H1 (cell line): ENCODE measurements around the gene C2CD3. TPM values are rescaled to one million over a fixed set of nuclear protein-coding genes. Genes with fewer than 3 reads are reported as not detected.
A peak's percentile ranks its signal among the peaks of the same experiment; 100 is the strongest.

Source experiments
- CTCF ChIA-PET: fragments of 300-600 bp; sonication (Branson Sonifier 250); formaldehyde crosslinking; loops from one replicate; lab custom pipeline; 2021; ENCODE audit not compliant: partially characterized antibody; lab: Charles Lee
- POLR2A ChIA-PET: fragments of 300-600 bp; sonication (Branson Sonifier 250); formaldehyde crosslinking; loops from one replicate; lab custom pipeline; 2021; ENCODE audit warnings: inconsistent platforms; ENCODE audit not compliant: partially characterized antibody; lab: Charles Lee
- DNase-seq, 2 experiments: peaks; one replicate each; pipeline versions ENCODE4 v3.0.0 to v3.0.0-alpha.2; 2010 to 2022; ENCODE audit warnings: low spot score in 2 of 2, low read depth in 1 of 2, mixed read lengths in 1 of 2
- FAIRE-seq: peaks from 2 replicates; lab custom pipeline; 2011; peaks lifted over from hg19 to GRCh38; lab: Jason Lieb, UNC
- H2AFZ ChIP-seq: 2 replicates; pipeline ENCODE4 v1.8.1; 2012; ENCODE audit warnings: low read length, inconsistent platforms
- H2AK5ac ChIP-seq: 2 replicates; pipeline ENCODE4 v1.6.1; 2013; ENCODE audit warnings: low read depth, low read length
- H2BK120ac ChIP-seq: replicated peaks from 2 replicates; pipeline ENCODE3; 2013; ENCODE audit warnings: low read depth, low read length, inconsistent platforms
- H2BK12ac ChIP-seq: 2 replicates; pipeline ENCODE4 v1.6.1; 2013; ENCODE audit warnings: low read depth, low read length
- H2BK15ac ChIP-seq: 2 replicates; pipeline ENCODE4 v1.6.1; 2013; ENCODE audit warnings: low read length
- H2BK20ac ChIP-seq: 2 replicates; pipeline ENCODE4 v1.6.1; 2013; ENCODE audit warnings: low read length
- H2BK5ac ChIP-seq: 2 replicates; pipeline ENCODE4 v1.6.1; 2013; ENCODE audit warnings: low read depth, low read length
- H3K14ac ChIP-seq: 2 replicates; pipeline ENCODE4 v1.6.1; 2013; ENCODE audit warnings: inconsistent platforms; ENCODE audit not compliant: insufficient read length
- H3K18ac ChIP-seq: 2 replicates; pipeline ENCODE4 v1.6.1; 2013; ENCODE audit warnings: low read length; ENCODE audit errors: extremely low read depth
- H3K23ac ChIP-seq: 2 replicates; pipeline ENCODE4 v1.6.1; 2013; ENCODE audit warnings: inconsistent platforms; ENCODE audit not compliant: insufficient read length
- H3K23me2 ChIP-seq: 2 replicates; pipeline ENCODE4 v1.6.1; 2013; ENCODE audit warnings: low read depth, low read length
- H3K27ac ChIP-seq: 2 replicates; pipeline ENCODE4 v1.6.1; 2011; ENCODE audit warnings: low read depth, low read length, inconsistent platforms
- H3K27me3 ChIP-seq, 4 experiments: replicated peaks in 1 of 4; 1 replicate in 1 of 4; 2 replicates in 3 of 4; pipeline versions ENCODE4 v1.6.1 to v1.8.1; 2011 to 2013; ENCODE audit warnings: low read length in 3 of 4, mild to moderate bottlenecking in 3 of 4, inconsistent platforms in 2 of 4, mixed read lengths in 2 of 4, moderate library complexity in 1 of 4; ENCODE audit not compliant: control insufficient read depth in 3 of 4, insufficient read depth in 3 of 4; ENCODE audit errors: extremely low read depth in 1 of 4
- H3K36me3 ChIP-seq, 4 experiments: 2 replicates each; pipeline versions ENCODE4 v1.6.1 to v1.8.1; 2011 to 2013; ENCODE audit warnings: mild to moderate bottlenecking in 4 of 4, low read length in 3 of 4, moderate library complexity in 2 of 4, control low read depth in 1 of 4, inconsistent platforms in 1 of 4; ENCODE audit not compliant: insufficient read depth in 4 of 4, control insufficient read depth in 2 of 4
- H3K4ac ChIP-seq: replicated peaks from 2 replicates; pipeline ENCODE3; 2013; ENCODE audit warnings: low read length, low read depth, mixed read lengths, inconsistent platforms; ENCODE audit not compliant: insufficient read length
- H3K4me1 ChIP-seq, 4 experiments: replicated peaks in 1 of 4; 1 replicate in 1 of 4; 2 replicates in 3 of 4; pipeline versions ENCODE4 v1.6.1 to v1.8.1; 2011 to 2013; ENCODE audit warnings: low read length in 3 of 4, inconsistent platforms in 2 of 4, mixed read lengths in 1 of 4; ENCODE audit not compliant: insufficient read depth in 4 of 4, control insufficient read depth in 3 of 4
- H3K4me2 ChIP-seq, 2 experiments: 2 replicates each; pipeline versions ENCODE4 v1.6.1 to v1.8.1; 2011 to 2013; ENCODE audit warnings: low read depth in 2 of 2, low read length in 2 of 2, control low read depth in 1 of 2, inconsistent platforms in 1 of 2, mild to moderate bottlenecking in 1 of 2; ENCODE audit not compliant: insufficient read depth in 1 of 2
- H3K4me3 ChIP-seq, 4 experiments: fragments of 200-600, 300-600 bp in 1 of 4; sonication (generic), shearing (Covaris generic), sonication (Bioruptor Twin) in 1 of 4; 2 replicates each; pipeline versions ENCODE4 v1.5.1 to v1.8.1; 2011 to 2016; ENCODE audit warnings: low read length in 4 of 4, low read depth in 3 of 4, control low read depth in 2 of 4, inconsistent platforms in 2 of 4, mild to moderate bottlenecking in 2 of 4, mixed read lengths in 1 of 4, moderate library complexity in 1 of 4; ENCODE audit not compliant: insufficient read depth in 2 of 4; ENCODE audit errors: extremely low read depth in 1 of 4
- H3K56ac ChIP-seq: replicated peaks from 2 replicates; pipeline ENCODE3; 2013; ENCODE audit warnings: low read depth, mild to moderate bottlenecking, mixed read lengths, low read length, inconsistent platforms; ENCODE audit not compliant: insufficient read length
- H3K79me1 ChIP-seq: 2 replicates; pipeline ENCODE4 v1.6.1; 2013; ENCODE audit warnings: low read depth, low read length, control low read depth
- H3K79me2 ChIP-seq, 2 experiments: 2 replicates each; pipeline versions ENCODE4 v1.6.1 to v1.8.1; 2012 to 2013; ENCODE audit warnings: low read length in 2 of 2, mild to moderate bottlenecking in 2 of 2, inconsistent platforms in 1 of 2; ENCODE audit not compliant: insufficient read depth in 2 of 2, control insufficient read depth in 1 of 2
- H3K9ac ChIP-seq, 4 experiments: replicated peaks in 1 of 4; 1 replicate in 1 of 4; 2 replicates in 3 of 4; pipeline versions ENCODE4 v1.6.1 to v1.8.1; 2011 to 2013; ENCODE audit warnings: low read depth in 3 of 4, low read length in 3 of 4, control low read depth in 2 of 4, mild to moderate bottlenecking in 2 of 4, moderate library complexity in 2 of 4, inconsistent platforms in 1 of 4; ENCODE audit errors: extremely low read depth in 1 of 4
- H3K9me3 ChIP-seq, 2 experiments: 2 replicates each; pipeline versions ENCODE4 v1.6.1 to v1.8.1; 2012 to 2013; ENCODE audit warnings: mild to moderate bottlenecking in 2 of 2, moderate library complexity in 2 of 2, control low read depth in 1 of 2, inconsistent platforms in 1 of 2, low read depth in 1 of 2, low read length in 1 of 2, mixed read lengths in 1 of 2; ENCODE audit not compliant: insufficient read depth in 2 of 2
- H4K20me1 ChIP-seq, 2 experiments: replicated peaks in 1 of 2; 2 replicates each; pipeline versions ENCODE3 to v1.8.1; 2011 to 2013; ENCODE audit warnings: inconsistent platforms in 2 of 2, low read length in 2 of 2, mild to moderate bottlenecking in 1 of 2; ENCODE audit not compliant: insufficient read depth in 2 of 2, control insufficient read depth in 1 of 2
- H4K5ac ChIP-seq: 2 replicates; pipeline ENCODE4 v1.6.1; 2013; ENCODE audit warnings: low read length, low read depth, mixed read lengths, inconsistent platforms; ENCODE audit not compliant: insufficient read length
- H4K8ac ChIP-seq: 2 replicates; pipeline ENCODE4 v1.8.0; 2013; ENCODE audit warnings: mild to moderate bottlenecking, moderate library complexity, low read length, inconsistent platforms; ENCODE audit not compliant: insufficient read depth; ENCODE audit errors: extremely low read depth
- H4K91ac ChIP-seq: replicated peaks from 2 replicates; pipeline ENCODE3; 2013; ENCODE audit warnings: low read length, mixed read lengths, inconsistent platforms; ENCODE audit not compliant: insufficient read length
- TCF12 ChIP-seq: IDR thresholded peaks from 2 replicates; pipeline ENCODE4 v1.6.1; 2011; ENCODE audit warnings: low read depth, mild to moderate bottlenecking, low read length
- WGBS, 2 experiments: shearing (Covaris generic) in 1 of 2; methylation state at CpG; one replicate each; pipeline versions ENCODE4 v1.1.6 to v1.1.7; 2013 to 2015; ENCODE audit warnings: low lambda C conversion rate in 2 of 2, mixed read lengths in 2 of 2, inconsistent platforms in 1 of 2, low coverage in 1 of 2, missing lambda C conversion rate in 1 of 2; ENCODE audit not compliant: insufficient replicate concordance in 2 of 2, insufficient coverage in 1 of 2, insufficient read length in 1 of 2; ENCODE audit errors: extremely low coverage in 1 of 2, missing lambda C conversion rate in 1 of 2; 5-methylcytosine and 5-hydroxymethylcytosine counted together
- polyA plus RNA-seq, 7 experiments: library from polyadenylated mRNA; depleted of rRNA in 3 of 7; stranded (reverse) in 5 of 7; unstranded in 2 of 7; fragments of >200 nt in 5 of 7; fragments of 200-250 nt in 2 of 7; gene quantifications; 1 replicate in 5 of 7; 2 replicates in 1 of 7; 4 replicates in 1 of 7; pipeline versions ENCODE4 v1.2.1 to v1.2.3, GENCODE V29; 2011 to 2013; ENCODE audit warnings: missing spikeins in 2 of 7, mixed read lengths in 2 of 7
- total RNA-seq: library from RNA; stranded (reverse); fragmentation: NEBNext Ultra II Directional; extraction: Animal tissue kit (Norgen Biotek cat#: 25700); gene quantifications from 2 replicates; pipeline ENCODE4 v1.2.1, GENCODE V29; 2021

Gene C2CD3
- total and polyA plus RNA-seq, 2 of the 8 experiments (the other 6 are each of a cell fraction or from before 2014, with no cell fraction given) = 11.0 to 29.1 TPM

GRCh38 chr11:74168838-74169237 is 2.0 kb downstream of the C2CD3 start:
- Histone ChIP-seq H3K23ac (no peak overlapping the region), H3K4me1 (peaks cover 2 to 7% (median 4%) of the 10 kb centered on the region in 4 experiments; a peak in 3 of 7 replicates), H3K27me3 (no peaks in the 10 kb centered on the region), H3K27ac (no peak overlapping the region), H3K79me2 (peaks cover 6 to 37% of the 10 kb centered on the region in 2 experiments; a peak in 3 of 4 replicates), H2BK120ac (no peak overlapping the region), H4K5ac (no peak overlapping the region), H2AK5ac (no peak overlapping the region), H3K4me2 (no peak overlapping the region; a peak in 1 of 4 replicates), H4K91ac (no peak overlapping the region), H4K8ac (no peak overlapping the region), H3K18ac (no peak overlapping the region), H2BK20ac (no peak overlapping the region), H3K14ac (no peak overlapping the region), H3K79me1 (no peaks in the 10 kb centered on the region; the same call in 1 of the 2 replicates), H3K56ac (no peak overlapping the region), H3K4me3 (peak overlapping the region in 1 of 4 experiments; percentile 75; a peak in 1 of 8 replicates), H3K36me3 (peaks cover 2 to 24% (median 9%) of the 10 kb centered on the region in 4 experiments; a peak in 5 of 8 replicates), H3K4ac (no peak overlapping the region), H2BK12ac (no peak overlapping the region), H2BK5ac (no peak overlapping the region), H4K20me1 (no peaks in the 10 kb centered on the region), H2BK15ac (no peak overlapping the region), H3K9ac (no peak overlapping the region), H3K9me3 (no peaks in the 10 kb centered on the region), H2AFZ (no peak overlapping the region), H3K23me2 (peaks cover 14% of the 10 kb centered on the region)
- no peak for TF ChIP-seq TCF12
- CTCF ChIA-PET = no interaction called here
- POLR2A ChIA-PET = no interaction called here
- 82% methylated on average over 3 of the region's 3 CpGs; no CpG with 5 or more reads in 1 of the 2 experiments for WGBS, 2 experiments
- DNase-seq (no peak), FAIRE-seq (no peak)
